Liver (tissue), 9 donors: ENCODE results near the gene CARD9. TPM values are rescaled to one million over a fixed set of nuclear protein-coding genes. Genes with fewer than 3 reads are reported as not detected.
"Not testable (repeated sequence)": the region's sequence is repeated elsewhere in the genome, so short reads cannot be mapped to it uniquely, and the experiment has no call there.

Experiments used
- DNase-seq: peaks from one replicate; pipeline ENCODE4 v3.0.0-alpha.2; 2017; ENCODE audit warnings: low spot score
- H3K27ac ChIP-seq, 2 donors: one replicate each; pipeline ENCODE4 v1.7.0; 2013; ENCODE audit warnings: inconsistent platforms in 2 of 2, low read length in 2 of 2, control low read depth in 1 of 2, low read depth in 1 of 2, mild to moderate bottlenecking in 1 of 2
- H3K27me3 ChIP-seq, 4 donors: one replicate each; pipeline versions ENCODE4 v1.6.1 to v1.7.0; 2013; ENCODE audit warnings: low read length in 3 of 4, inconsistent platforms in 1 of 4, mild to moderate bottlenecking in 1 of 4, moderate library complexity in 1 of 4; ENCODE audit not compliant: control insufficient read depth in 4 of 4, insufficient read depth in 4 of 4
- H3K36me3 ChIP-seq, 4 donors: one replicate each; pipeline versions ENCODE4 v1.6.1 to v1.7.0; 2013; ENCODE audit warnings: low read length in 3 of 4, mild to moderate bottlenecking in 3 of 4, low read depth in 1 of 4, moderate library complexity in 1 of 4; ENCODE audit not compliant: control insufficient read depth in 4 of 4, insufficient read depth in 3 of 4
- H3K4me1 ChIP-seq, 4 donors: one replicate each; pipeline versions ENCODE4 v1.6.1 to v1.7.0; 2013; ENCODE audit warnings: low read length in 3 of 4, mild to moderate bottlenecking in 3 of 4, moderate library complexity in 1 of 4; ENCODE audit not compliant: control insufficient read depth in 4 of 4, insufficient read depth in 4 of 4
- H3K4me3 ChIP-seq, 3 donors: one replicate each; pipeline versions ENCODE4 v1.6.1 to v1.7.0; 2013; ENCODE audit warnings: low read length in 3 of 3, control low read depth in 1 of 3, low read depth in 1 of 3, mild to moderate bottlenecking in 1 of 3
- H3K9ac ChIP-seq, 2 donors: one replicate each; pipeline ENCODE4 v1.7.0; 2013; ENCODE audit warnings: low read length in 2 of 2, mild to moderate bottlenecking in 2 of 2, moderate library complexity in 2 of 2, control low read depth in 1 of 2, low read depth in 1 of 2
- H3K9me3 ChIP-seq, 4 donors: one replicate each; pipeline versions ENCODE4 v1.6.1 to v1.7.0; 2013; ENCODE audit warnings: low read length in 3 of 4; ENCODE audit not compliant: control insufficient read depth in 4 of 4
- EGR1 ChIP-seq, 2 donors: IDR thresholded peaks; 2 replicates each; pipeline ENCODE4 v1.6.1; 2016 to 2018; ENCODE audit warnings: antibody characterized with exemption in 2 of 2, low read depth in 2 of 2
- FOXA1 ChIP-seq: IDR thresholded peaks from 2 replicates; pipeline ENCODE4 v1.6.1; 2016; ENCODE audit warnings: antibody characterized with exemption
- FOXA2 ChIP-seq: IDR thresholded peaks from 2 replicates; pipeline ENCODE4 v1.6.1; 2016; ENCODE audit warnings: antibody characterized with exemption
- GABPA ChIP-seq, 2 donors: IDR thresholded peaks in 1 of 2; conservative IDR thresholded peaks in 1 of 2; 2 replicates each; pipeline ENCODE4 v1.6.1; 2016; ENCODE audit warnings: antibody characterized with exemption in 2 of 2, mild to moderate bottlenecking in 1 of 2, moderate library complexity in 1 of 2
- HNF4A ChIP-seq, 2 donors: conservative IDR thresholded peaks; 2 replicates each; pipeline ENCODE4 v1.6.1; 2016; ENCODE audit warnings: antibody characterized with exemption in 2 of 2, mild to moderate bottlenecking in 2 of 2
- HNF4G ChIP-seq: IDR thresholded peaks from 2 replicates; pipeline ENCODE4 v1.6.1; 2016; ENCODE audit warnings: antibody characterized with exemption
- JUND ChIP-seq, 2 donors: IDR thresholded peaks; 2 replicates each; pipeline ENCODE4 v1.6.1; 2016; ENCODE audit warnings: antibody characterized with exemption in 2 of 2
- NR2F2 ChIP-seq: IDR thresholded peaks from 2 replicates; pipeline ENCODE4 v1.6.1; 2016; ENCODE audit warnings: antibody characterized with exemption
- RAD21 ChIP-seq, 2 donors: IDR thresholded peaks; 2 replicates each; pipeline ENCODE4 v1.6.1; 2016; ENCODE audit warnings: antibody characterized with exemption in 2 of 2, mild to moderate bottlenecking in 2 of 2
- RXRA ChIP-seq, 2 donors: IDR thresholded peaks; 2 replicates each; pipeline ENCODE4 v1.6.1; 2017 to 2018; ENCODE audit warnings: antibody characterized with exemption in 2 of 2, mild to moderate bottlenecking in 1 of 2
- SP1 ChIP-seq: IDR thresholded peaks from 2 replicates; pipeline ENCODE4 v1.6.1; 2018; ENCODE audit warnings: antibody characterized with exemption, mild to moderate bottlenecking
- TAF1 ChIP-seq: conservative IDR thresholded peaks from 2 replicates; pipeline ENCODE4 v1.6.1; 2016; ENCODE audit warnings: antibody characterized with exemption, mild to moderate bottlenecking
- YY1 ChIP-seq: IDR thresholded peaks from 2 replicates; pipeline ENCODE4 v1.6.1; 2016; ENCODE audit warnings: antibody characterized with exemption, mild to moderate bottlenecking
- WGBS: extraction: QIAGEN DNeasy Blood & Tissue Kit; methylation state at CpG from one replicate; pipeline ENCODE4 v1.1.7; 2013; 5-methylcytosine and 5-hydroxymethylcytosine counted together
- polyA plus RNA-seq, 2 donors: library from polyadenylated mRNA; stranded (reverse) in 1 of 2; unstranded in 1 of 2; fragments of 200-250 nt in 1 of 2; fragments of >200 nt in 1 of 2; fragmentation: Nextera tagmentation in 1 of 2; extraction: Ambion mirVana in 1 of 2; gene quantifications; one replicate each; pipeline versions ENCODE4 v1.2.1 to v1.2.3, GENCODE V29; 2013 to 2015
- total RNA-seq, 2 donors: library from RNA; depleted of rRNA; stranded (reverse); fragments of >200 nt; gene quantifications; one replicate each; pipeline ENCODE4 v1.2.3, GENCODE V29; 2014
- TF ChIP-seq, protein P1 (sequence below): IDR thresholded peaks from 2 replicates; pipeline ENCODE4 v1.6.1; 2016; ENCODE audit warnings: antibody characterized with exemption
- TF ChIP-seq, protein P2 (sequence below): IDR thresholded peaks from 2 replicates; pipeline ENCODE4 v1.6.1; 2016; ENCODE audit warnings: antibody characterized with exemption, mild to moderate bottlenecking
- TF ChIP-seq, protein P3 (sequence below): fragments of 150-350 bp; IDR thresholded peaks from 2 replicates; pipeline ENCODE4 v1.5.1; 2017; ENCODE audit warnings: improper control_type of control experiment, low read depth, low read length; ENCODE audit not compliant: missing input control
- TF ChIP-seq, protein P4 (sequence below): IDR thresholded peaks from 2 replicates; pipeline ENCODE4 v1.6.1; 2016; ENCODE audit warnings: antibody characterized with exemption
- TF ChIP-seq, protein P5 (sequence below): IDR thresholded peaks from 2 replicates; pipeline ENCODE4 v1.6.1; 2016; ENCODE audit warnings: antibody characterized with exemption
- donor health status: healthy.
- donor health status: healthy.
- donor health status: healthy.
- donor health status: healthy.
- donor health status: healthy.

Gene CARD9
- total and polyA plus RNA-seq, 4 donors, result 0.25 to 5.3 (median 2.2) TPM

DNA sequence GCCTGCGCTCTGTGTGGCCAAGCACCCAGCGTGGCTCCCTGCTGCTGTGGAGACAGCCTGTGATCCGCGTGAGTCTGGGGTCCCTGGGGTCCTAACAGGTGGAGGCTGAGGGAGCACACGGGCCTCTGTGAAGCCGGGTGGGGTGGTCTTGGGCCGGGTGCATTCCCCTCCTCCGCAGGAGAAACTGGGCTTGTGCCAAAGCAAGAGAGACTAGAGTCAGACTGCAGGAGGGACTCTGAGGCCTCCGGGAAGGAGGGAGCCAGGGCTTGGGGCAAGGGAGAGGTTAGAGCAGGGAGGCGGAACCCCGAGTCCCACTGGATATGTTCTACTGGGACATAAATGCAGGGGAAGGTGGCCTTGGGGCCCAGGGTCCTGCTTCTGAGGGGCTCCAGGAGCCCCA, 20.4 kb downstream of the CARD9 start:
- no peaks in the 10 kb centered on the region for H3K27me3 ChIP-seq
- no peaks in the 10 kb centered on the region for H3K36me3 ChIP-seq
- 82% methylated on average over 11 of the region's 11 CpGs for WGBS
- DNase-seq, result no peak
- H3K4me3 ChIP-seq, result no peak overlapping the region
- TF ChIP-seq, protein P1, sequence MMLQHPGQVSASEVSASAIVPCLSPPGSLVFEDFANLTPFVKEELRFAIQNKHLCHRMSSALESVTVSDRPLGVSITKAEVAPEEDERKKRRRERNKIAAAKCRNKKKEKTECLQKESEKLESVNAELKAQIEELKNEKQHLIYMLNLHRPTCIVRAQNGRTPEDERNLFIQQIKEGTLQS, result no peak
- TF ChIP-seq EGR1 (IDR thresholded peaks at IDR 0.05; ENCODE audit: low read depth in 2 of 2) (no peak), RAD21 (IDR thresholded peaks at IDR 0.05) (no peak), RXRA (IDR thresholded peaks at IDR 0.05) (no peak), YY1 (no peak), JUND (IDR thresholded peaks at IDR 0.05) (no peak)
- TF ChIP-seq, protein P2, sequence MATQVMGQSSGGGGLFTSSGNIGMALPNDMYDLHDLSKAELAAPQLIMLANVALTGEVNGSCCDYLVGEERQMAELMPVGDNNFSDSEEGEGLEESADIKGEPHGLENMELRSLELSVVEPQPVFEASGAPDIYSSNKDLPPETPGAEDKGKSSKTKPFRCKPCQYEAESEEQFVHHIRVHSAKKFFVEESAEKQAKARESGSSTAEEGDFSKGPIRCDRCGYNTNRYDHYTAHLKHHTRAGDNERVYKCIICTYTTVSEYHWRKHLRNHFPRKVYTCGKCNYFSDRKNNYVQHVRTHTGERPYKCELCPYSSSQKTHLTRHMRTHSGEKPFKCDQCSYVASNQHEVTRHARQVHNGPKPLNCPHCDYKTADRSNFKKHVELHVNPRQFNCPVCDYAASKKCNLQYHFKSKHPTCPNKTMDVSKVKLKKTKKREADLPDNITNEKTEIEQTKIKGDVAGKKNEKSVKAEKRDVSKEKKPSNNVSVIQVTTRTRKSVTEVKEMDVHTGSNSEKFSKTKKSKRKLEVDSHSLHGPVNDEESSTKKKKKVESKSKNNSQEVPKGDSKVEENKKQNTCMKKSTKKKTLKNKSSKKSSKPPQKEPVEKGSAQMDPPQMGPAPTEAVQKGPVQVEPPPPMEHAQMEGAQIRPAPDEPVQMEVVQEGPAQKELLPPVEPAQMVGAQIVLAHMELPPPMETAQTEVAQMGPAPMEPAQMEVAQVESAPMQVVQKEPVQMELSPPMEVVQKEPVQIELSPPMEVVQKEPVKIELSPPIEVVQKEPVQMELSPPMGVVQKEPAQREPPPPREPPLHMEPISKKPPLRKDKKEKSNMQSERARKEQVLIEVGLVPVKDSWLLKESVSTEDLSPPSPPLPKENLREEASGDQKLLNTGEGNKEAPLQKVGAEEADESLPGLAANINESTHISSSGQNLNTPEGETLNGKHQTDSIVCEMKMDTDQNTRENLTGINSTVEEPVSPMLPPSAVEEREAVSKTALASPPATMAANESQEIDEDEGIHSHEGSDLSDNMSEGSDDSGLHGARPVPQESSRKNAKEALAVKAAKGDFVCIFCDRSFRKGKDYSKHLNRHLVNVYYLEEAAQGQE, result no peak
- H3K27ac ChIP-seq, result no peak overlapping the region
- peaks cover 0 to 5% (median 1%) of the 10 kb centered on the region in 4 donors for H3K4me1 ChIP-seq
- H3K9ac ChIP-seq, result no peak overlapping the region
- no peaks in the 10 kb centered on the region for H3K9me3 ChIP-seq

DNA sequence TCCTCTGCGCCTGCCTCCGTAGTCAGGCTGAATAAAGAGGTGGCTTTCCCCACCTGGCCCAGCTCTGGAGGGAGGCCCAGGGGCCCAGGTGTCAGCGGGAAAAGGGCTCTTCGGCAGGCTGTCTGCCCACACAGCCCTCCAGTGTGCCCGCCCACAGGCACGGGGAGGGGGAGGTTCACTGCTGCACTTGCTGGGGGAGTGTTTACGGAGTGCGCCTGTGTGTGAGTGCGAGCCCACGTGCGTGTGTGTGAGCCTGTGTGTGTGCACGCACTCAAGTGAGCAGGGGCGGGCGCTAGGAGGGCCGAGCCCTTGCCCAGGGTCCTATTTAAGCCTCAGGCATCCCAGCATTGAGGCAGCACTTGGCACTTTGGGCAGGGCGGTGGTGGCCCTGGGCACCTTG, 20.8 kb downstream of the CARD9 start:
- DNase-seq, result no peak
- TF ChIP-seq FOXA1 (no peak), JUND (IDR thresholded peaks at IDR 0.05) (no peak), HNF4A (conservative IDR thresholded peaks at IDR 0.05) (no peak), GABPA (IDR thresholded peaks at IDR 0.05 in 1 of 2, conservative IDR thresholded peaks at IDR 0.05 in 1 of 2) (no peak), EGR1 (IDR thresholded peaks at IDR 0.05; ENCODE audit: low read depth in 2 of 2) (no peak), NR2F2 (no peak), HNF4G (no peak), RXRA (IDR thresholded peaks at IDR 0.05) (no peak), SP1 (no peak), RAD21 (IDR thresholded peaks at IDR 0.05) (no peak), TAF1 (no peak), FOXA2 (no peak), YY1 (no peak)
- TF ChIP-seq, protein P3, sequence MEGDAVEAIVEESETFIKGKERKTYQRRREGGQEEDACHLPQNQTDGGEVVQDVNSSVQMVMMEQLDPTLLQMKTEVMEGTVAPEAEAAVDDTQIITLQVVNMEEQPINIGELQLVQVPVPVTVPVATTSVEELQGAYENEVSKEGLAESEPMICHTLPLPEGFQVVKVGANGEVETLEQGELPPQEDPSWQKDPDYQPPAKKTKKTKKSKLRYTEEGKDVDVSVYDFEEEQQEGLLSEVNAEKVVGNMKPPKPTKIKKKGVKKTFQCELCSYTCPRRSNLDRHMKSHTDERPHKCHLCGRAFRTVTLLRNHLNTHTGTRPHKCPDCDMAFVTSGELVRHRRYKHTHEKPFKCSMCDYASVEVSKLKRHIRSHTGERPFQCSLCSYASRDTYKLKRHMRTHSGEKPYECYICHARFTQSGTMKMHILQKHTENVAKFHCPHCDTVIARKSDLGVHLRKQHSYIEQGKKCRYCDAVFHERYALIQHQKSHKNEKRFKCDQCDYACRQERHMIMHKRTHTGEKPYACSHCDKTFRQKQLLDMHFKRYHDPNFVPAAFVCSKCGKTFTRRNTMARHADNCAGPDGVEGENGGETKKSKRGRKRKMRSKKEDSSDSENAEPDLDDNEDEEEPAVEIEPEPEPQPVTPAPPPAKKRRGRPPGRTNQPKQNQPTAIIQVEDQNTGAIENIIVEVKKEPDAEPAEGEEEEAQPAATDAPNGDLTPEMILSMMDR, result no peak
- TF ChIP-seq, protein P2, result no peak
- TF ChIP-seq, protein P1, result no peak
- TF ChIP-seq, protein P4, sequence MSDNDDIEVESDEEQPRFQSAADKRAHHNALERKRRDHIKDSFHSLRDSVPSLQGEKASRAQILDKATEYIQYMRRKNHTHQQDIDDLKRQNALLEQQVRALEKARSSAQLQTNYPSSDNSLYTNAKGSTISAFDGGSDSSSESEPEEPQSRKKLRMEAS, result no peak
- TF ChIP-seq, protein P5, sequence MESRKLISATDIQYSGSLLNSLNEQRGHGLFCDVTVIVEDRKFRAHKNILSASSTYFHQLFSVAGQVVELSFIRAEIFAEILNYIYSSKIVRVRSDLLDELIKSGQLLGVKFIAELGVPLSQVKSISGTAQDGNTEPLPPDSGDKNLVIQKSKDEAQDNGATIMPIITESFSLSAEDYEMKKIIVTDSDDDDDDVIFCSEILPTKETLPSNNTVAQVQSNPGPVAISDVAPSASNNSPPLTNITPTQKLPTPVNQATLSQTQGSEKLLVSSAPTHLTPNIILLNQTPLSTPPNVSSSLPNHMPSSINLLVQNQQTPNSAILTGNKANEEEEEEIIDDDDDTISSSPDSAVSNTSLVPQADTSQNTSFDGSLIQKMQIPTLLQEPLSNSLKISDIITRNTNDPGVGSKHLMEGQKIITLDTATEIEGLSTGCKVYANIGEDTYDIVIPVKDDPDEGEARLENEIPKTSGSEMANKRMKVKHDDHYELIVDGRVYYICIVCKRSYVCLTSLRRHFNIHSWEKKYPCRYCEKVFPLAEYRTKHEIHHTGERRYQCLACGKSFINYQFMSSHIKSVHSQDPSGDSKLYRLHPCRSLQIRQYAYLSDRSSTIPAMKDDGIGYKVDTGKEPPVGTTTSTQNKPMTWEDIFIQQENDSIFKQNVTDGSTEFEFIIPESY, result no peak
- H3K4me3 ChIP-seq, result no peak overlapping the region
- no peaks in the 10 kb centered on the region for H3K36me3 ChIP-seq
- H3K9me3 ChIP-seq, result no peaks in the 10 kb centered on the region
- H3K9ac ChIP-seq, result no peak overlapping the region
- 78% methylated on average over 16 of the region's 16 CpGs for WGBS
- H3K4me1 ChIP-seq, result peaks cover 0 to 5% (median 1%) of the 10 kb centered on the region in 4 donors
- H3K27ac ChIP-seq, result no peak overlapping the region
- no peaks in the 10 kb centered on the region for H3K27me3 ChIP-seq

DNA sequence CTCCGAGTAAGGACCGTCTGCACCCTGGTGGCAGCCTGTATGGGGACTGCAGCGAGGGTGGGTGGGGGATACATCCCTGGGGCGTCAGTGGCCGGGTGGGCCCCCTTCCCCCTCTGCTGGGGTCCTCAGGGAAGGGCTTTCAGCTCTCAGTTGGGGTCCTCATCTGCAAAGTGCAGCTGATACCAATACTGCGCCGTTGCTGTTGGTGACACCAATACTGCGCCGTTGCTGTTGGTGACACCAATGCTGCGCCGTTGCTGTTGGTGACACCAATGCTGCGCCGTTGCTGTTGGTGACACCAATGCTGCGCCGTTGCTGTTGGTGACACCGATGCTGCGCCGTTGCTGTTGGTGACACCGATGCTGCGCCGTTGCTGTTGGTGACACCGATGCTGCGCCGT, 21.6 kb downstream of the CARD9 start:
- not testable (repeated sequence) for H3K36me3 ChIP-seq, H3K9ac ChIP-seq, H3K27me3 ChIP-seq, H3K4me1 ChIP-seq, H3K9me3 ChIP-seq, H3K4me3 ChIP-seq, DNase-seq, H3K27ac ChIP-seq
- 91% methylated on average over 16 of the region's 24 CpGs for WGBS
